Right lobe of liver (tissue), 6 donors: ENCODE data around the gene GPR180. TPM values are rescaled to one million over a fixed set of nuclear protein-coding genes. Genes with fewer than 3 reads are reported as not detected.

Experiments
- ATAC-seq, 4 donors: fragments of 200-7000 bp; cut with Tn5 transposase; one replicate each; pipeline ENCODE4 v1.9.1; 2020; ENCODE audit warnings: mild to moderate bottlenecking in 4 of 4, moderate library complexity in 4 of 4
- DNase-seq, 3 donors: peaks; one replicate each; pipeline ENCODE4 v3.0.0-alpha.2; 2020
- H3K27ac ChIP-seq, 3 donors: fragments of 200-600 bp; one replicate each; pipeline ENCODE4 v1.8.0; 2022
- H3K27me3 ChIP-seq, 2 donors: fragments of 200-600 bp; one replicate each; pipeline ENCODE4 v1.8.0; 2022
- H3K36me3 ChIP-seq, 4 donors: fragments of 200-600 bp; sonication (generic) in 1 of 4; one replicate each; pipeline versions ENCODE4 v1.5.1 to v1.8.0; 2017 to 2022; ENCODE audit warnings: control low read depth in 1 of 4
- H3K4me1 ChIP-seq, 4 donors: fragments of 200-600 bp; sonication (generic) in 1 of 4; one replicate each; pipeline versions ENCODE4 v1.5.1 to v1.8.0; 2017 to 2022; ENCODE audit warnings: control low read depth in 1 of 4
- H3K4me3 ChIP-seq, 3 donors: fragments of 200-600 bp; one replicate each; pipeline ENCODE4 v1.8.0; 2022
- H3K9me3 ChIP-seq, 4 donors: fragments of 200-600 bp; sonication (generic) in 1 of 4; one replicate each; pipeline versions ENCODE4 v1.5.1 to v1.8.0; 2017 to 2022; ENCODE audit warnings: control low read depth in 1 of 4
- CTCF ChIP-seq, 4 donors: fragments of 200-600 bp in 3 of 4; fragments of 450-650 bp in 1 of 4; IDR thresholded peaks; one replicate each; pipeline versions ENCODE4 v1.5.1 to v1.8.0; 2016 to 2022; ENCODE audit warnings: antibody characterized with exemption in 4 of 4, mild to moderate bottlenecking in 2 of 4
- POLR2A ChIP-seq: fragments of 450-650 bp; IDR thresholded peaks from one replicate; pipeline ENCODE4 v1.6.1; 2017; ENCODE audit warnings: antibody characterized with exemption, mild to moderate bottlenecking
- WGBS: methylation state at CpG from one replicate; pipeline ENCODE4 v1.1.6; 2018; ENCODE audit warnings: low coverage, low lambda C conversion rate; ENCODE audit not compliant: insufficient coverage; ENCODE audit errors: missing lambda C conversion rate; 5-methylcytosine and 5-hydroxymethylcytosine counted together
- intact Hi-C, 2 donors: fragments of 100-400 bp; cut with DNase I; formaldehyde crosslinking; loops; one replicate each; pipeline versions ENCODE4 v1.11.2 to v1.14.1; 2022
- total RNA-seq, 6 experiments: library from RNA; depleted of rRNA in 2 of 6; stranded (reverse); fragments of >200 nt in 2 of 6; fragmentation: NEBNext Ultra II Directional in 3 of 6; extraction: Animal tissue kit (Norgen Biotek cat#: 25700) in 3 of 6; gene quantifications; one replicate each; pipeline versions ENCODE4 v1.1.0 to v1.2.4, GENCODE V29; 2016 to 2023
- donor health status: DM: no; HTN: yes; CAD: no.
- donor health status: DM: no; HTN: no; CAD: no.
- donor health status: DM: no; HTN: no; CAD: no.
- donor health status: DM: no; HTN: yes; CAD: no.
- donor health status: DM: no; HTN: yes; CAD: no.

The GPR180 gene
- total RNA-seq, 6 experiments from 2014 or later = 4.1 to 7.9 (median 5.0) TPM

DNA sequence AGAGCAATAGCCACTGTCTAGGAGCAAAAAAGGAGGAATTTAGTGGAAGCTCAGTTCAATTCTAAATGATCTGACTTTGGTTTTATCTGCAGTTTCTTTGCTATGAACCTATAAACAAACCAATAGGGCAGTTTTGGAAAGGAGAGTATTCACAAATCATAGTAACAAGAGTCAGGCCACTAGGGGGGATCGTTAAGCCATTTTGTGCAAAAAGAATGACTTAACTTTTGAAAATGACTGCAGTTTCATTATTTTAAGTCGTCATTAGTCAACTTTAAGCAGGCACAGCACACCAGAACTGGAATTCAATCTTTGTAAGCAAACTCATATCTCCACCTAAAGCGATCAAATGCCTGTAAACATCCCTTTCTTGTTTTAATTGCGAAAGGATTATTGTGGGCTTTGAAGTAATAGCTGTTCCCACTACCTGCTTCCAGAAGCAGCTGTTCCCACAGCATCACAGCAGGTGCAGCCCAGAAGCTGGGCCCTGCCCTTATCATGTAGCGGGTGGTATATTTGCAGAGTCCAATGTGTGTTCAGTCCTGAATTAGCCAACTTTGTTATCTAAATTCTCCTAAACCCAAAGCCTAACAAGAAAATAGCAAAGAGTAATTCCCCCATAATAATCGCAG lies 59.2 kb downstream of the GPR180 start:
- Histone ChIP-seq H3K27me3 (no peaks in the 10 kb centered on the region), H3K36me3 (no peaks in the 10 kb centered on the region), H3K4me3 (no peak overlapping the region), H3K4me1 (no peaks in the 10 kb centered on the region), H3K27ac (no peak overlapping the region), H3K9me3 (no peaks in the 10 kb centered on the region)
- 32% methylated on average over 6 of the region's 6 CpGs for WGBS
- ATAC-seq (no peak), DNase-seq (no peak)
- intact Hi-C loops = no loop called here
- peak in 2 of 4 donors; percentile 12 to 14 for TF ChIP-seq CTCF (IDR thresholded peaks at IDR 0.05)
- no peak for TF ChIP-seq POLR2A

- WGBS = 55% methylated on average over 5 of the region's 5 CpGs
- no peak overlapping the region for H3K27ac ChIP-seq
- intact Hi-C loops = no loop called here
- no peaks in the 10 kb centered on the region for H3K36me3 ChIP-seq
- ATAC-seq (no peak), DNase-seq (no peak)
- no peaks in the 10 kb centered on the region for H3K9me3 ChIP-seq
- H3K4me1 ChIP-seq = no peaks in the 10 kb centered on the region
- no peak overlapping the region for H3K4me3 ChIP-seq
- H3K27me3 ChIP-seq = no peaks in the 10 kb centered on the region
- TF ChIP-seq POLR2A (no peak), CTCF (IDR thresholded peaks at IDR 0.05) (no peak)
Observed at GRCh38 chr13:94661406-94661805, 59.7 kb downstream of the GPR180 start.

- intact Hi-C loops = no loop called here
- Histone ChIP-seq H3K27me3 (no peaks in the 10 kb centered on the region), H3K27ac (no peak overlapping the region), H3K4me1 (no peaks in the 10 kb centered on the region), H3K4me3 (no peak overlapping the region), H3K9me3 (no peaks in the 10 kb centered on the region), H3K36me3 (no peaks in the 10 kb centered on the region)
- DNase-seq (no peak), ATAC-seq (no peak)
- TF ChIP-seq POLR2A (no peak), CTCF (IDR thresholded peaks at IDR 0.05) (no peak)
- 24% methylated on average over 12 of the region's 12 CpGs for WGBS
Observed at GRCh38 chr13:94662274-94662945, 60.8 kb downstream of the GPR180 start.

DNA sequence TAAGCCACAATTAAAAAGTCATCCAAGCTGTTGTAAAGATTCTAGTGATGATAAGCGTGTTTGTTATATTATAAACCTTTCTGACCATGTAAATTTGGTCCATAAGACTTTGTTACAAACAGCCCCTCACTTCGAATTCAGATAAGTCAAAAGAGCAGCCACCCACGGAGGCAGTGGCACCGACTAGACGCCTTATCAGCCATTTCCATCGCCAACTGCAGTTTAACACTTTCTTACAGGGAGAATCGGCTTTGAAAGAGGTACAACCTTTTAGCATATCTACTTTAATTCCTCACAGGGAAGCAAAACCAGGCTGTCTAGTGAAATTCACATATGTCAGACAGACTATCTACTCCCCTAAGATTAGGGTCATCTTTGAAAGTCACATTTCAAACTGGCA lies 63.2 kb downstream of the GPR180 start:
- H3K9me3 ChIP-seq = no peaks in the 10 kb centered on the region
- H3K4me1 ChIP-seq = no peaks in the 10 kb centered on the region
- H3K27ac ChIP-seq = no peak overlapping the region
- no peaks in the 10 kb centered on the region for H3K27me3 ChIP-seq
- no peak for ATAC-seq
- no peaks in the 10 kb centered on the region for H3K36me3 ChIP-seq
- TF ChIP-seq CTCF (IDR thresholded peaks at IDR 0.05) = no peak
- no peak for TF ChIP-seq POLR2A
- intact Hi-C loops = no loop called here
- no peak for DNase-seq
- 38% methylated on average over 7 of the region's 7 CpGs for WGBS
- no peak overlapping the region for H3K4me3 ChIP-seq
